Skin epidermis (tissue), 12 donors: Measurements from ENCODE around the gene ZPR1.
"Not testable (repeated sequence)": the region's sequence is repeated elsewhere in the genome, so short reads cannot be mapped to it uniquely, and the experiment has no call there.

ENCODE experiments used
- H3K27ac ChIP-seq, 21 experiments: fragments of 200-600 bp; sonication (generic) in 11 of 21; one replicate each; pipeline ENCODE4 v1.5.0; 2020; ENCODE audit warnings: mild to moderate bottlenecking in 3 of 21, inconsistent platforms in 2 of 21, moderate library complexity in 2 of 21
- H3K4me3 ChIP-seq, 7 experiments: fragments of 200-600 bp; sonication (generic) in 2 of 7; one replicate each; pipeline ENCODE4 v1.5.0; 2020; ENCODE audit warnings: inconsistent platforms in 2 of 7, mild to moderate bottlenecking in 2 of 7, moderate library complexity in 1 of 7

ZPR1 gene

GRCh38 chr11:116825854-116826750 lies 38.3 kb upstream of the ZPR1 start:
- Histone ChIP-seq H3K4me3 (no peak overlapping the region), H3K27ac (no peak overlapping the region)

GRCh38 chr11:116825434-116825833 lies 37.6 kb upstream of the ZPR1 start:
- Histone ChIP-seq H3K27ac (no peak overlapping the region), H3K4me3 (no peak overlapping the region)

- Histone ChIP-seq H3K4me3 (no peak within 1 kb of the TSS), H3K27ac (no peak within 1 kb of the TSS)
These were observed 35.4 kb upstream of the ZPR1 start, which contains the start of gene APOA4 for GRCh38 chr11:116823031-116823843. APOA4 (minus strand) TSS chr11:116823304; CDS start chr11:116823191, 113 bp downstream.

- H3K4me3 ChIP-seq = no peak overlapping the region
- H3K27ac ChIP-seq = no peak overlapping the region
These were observed 34.8 kb upstream of the ZPR1 start for GRCh38 chr11:116822575-116822974.

- no peak overlapping the region for H3K4me3 ChIP-seq
- no peak overlapping the region for H3K27ac ChIP-seq
These were observed 33.5 kb upstream of the ZPR1 start for GRCh38 chr11:116821050-116821918.

GRCh38 chr11:116819049-116819448 lies 31.2 kb upstream of the ZPR1 start:
- Histone ChIP-seq H3K27ac (no peak overlapping the region), H3K4me3 (no peak overlapping the region)

- H3K27ac ChIP-seq = no peak overlapping the region
- no peak overlapping the region for H3K4me3 ChIP-seq
These were observed 26.7 kb upstream of the ZPR1 start for GRCh38 chr11:116814502-116814901.

GRCh38 chr11:116813781-116814471 lies 26.1 kb upstream of the ZPR1 start:
- Histone ChIP-seq H3K27ac (no peak overlapping the region), H3K4me3 (no peak overlapping the region)

GRCh38 chr11:116813170-116813569 lies 25.3 kb upstream of the ZPR1 start:
- no peak overlapping the region for H3K4me3 ChIP-seq
- H3K27ac ChIP-seq = no peak overlapping the region

- no peak overlapping the region for H3K27ac ChIP-seq
- H3K4me3 ChIP-seq = no peak overlapping the region
These were observed 24.3 kb upstream of the ZPR1 start for GRCh38 chr11:116812109-116812508.

GRCh38 chr11:116811194-116811593 lies 23.4 kb upstream of the ZPR1 start:
- Histone ChIP-seq H3K27ac (no peak overlapping the region), H3K4me3 (no peak overlapping the region)

GRCh38 chr11:116808262-116809175 lies 20.7 kb upstream of the ZPR1 start:
- no peak overlapping the region for H3K27ac ChIP-seq
- H3K4me3 ChIP-seq = no peak overlapping the region

GRCh38 chr11:116807601-116808261 lies 19.9 kb upstream of the ZPR1 start:
- H3K4me3 ChIP-seq = no peak overlapping the region
- H3K27ac ChIP-seq = no peak overlapping the region

GRCh38 chr11:116804001-116804400 lies 16.2 kb upstream of the ZPR1 start:
- no peak overlapping the region for H3K4me3 ChIP-seq

GRCh38 chr11:116801662-116802061 lies 13.8 kb upstream of the ZPR1 start:
- not testable (repeated sequence) for H3K27ac ChIP-seq

More at GRCh38 chr11:116804001-116804400, 16.2 kb upstream of the ZPR1 start:
- H3K27ac ChIP-seq = no peak overlapping the region

GRCh38 chr11:116800610-116801009 lies 12.8 kb upstream of the ZPR1 start:
- no peak overlapping the region for H3K27ac ChIP-seq
- H3K4me3 ChIP-seq = no peak overlapping the region

More at GRCh38 chr11:116801662-116802061, 13.8 kb upstream of the ZPR1 start:
- H3K4me3 ChIP-seq = not testable (repeated sequence)

GRCh38 chr11:116798368-116798767 lies 10.5 kb upstream of the ZPR1 start:
- Histone ChIP-seq H3K4me3 (no peak overlapping the region), H3K27ac (no peak overlapping the region)

- Histone ChIP-seq H3K4me3 (no peak overlapping the region), H3K27ac (no peak overlapping the region)
These were observed 10.0 kb upstream of the ZPR1 start for GRCh38 chr11:116797816-116798215.
